Activated CD4-positive, alpha-beta T cell treated with anti-CD3 and anti-CD28 coated beads, Interleukin-10, Interleukin-2, amounts not matched to agents 100 ng/mL and 50 ng/mL, durations not matched to agents 16 hours and 8 hours (primary cell): ENCODE results near the gene C1QA.
"Not testable (repeated sequence)": the region's sequence is repeated elsewhere in the genome, so short reads cannot be mapped to it uniquely, and the experiment has no call there.

Experiments used
- DNase-seq: peaks from one replicate; pipeline ENCODE4 v3.0.0-alpha.2; 2020

Gene C1QA

DNA sequence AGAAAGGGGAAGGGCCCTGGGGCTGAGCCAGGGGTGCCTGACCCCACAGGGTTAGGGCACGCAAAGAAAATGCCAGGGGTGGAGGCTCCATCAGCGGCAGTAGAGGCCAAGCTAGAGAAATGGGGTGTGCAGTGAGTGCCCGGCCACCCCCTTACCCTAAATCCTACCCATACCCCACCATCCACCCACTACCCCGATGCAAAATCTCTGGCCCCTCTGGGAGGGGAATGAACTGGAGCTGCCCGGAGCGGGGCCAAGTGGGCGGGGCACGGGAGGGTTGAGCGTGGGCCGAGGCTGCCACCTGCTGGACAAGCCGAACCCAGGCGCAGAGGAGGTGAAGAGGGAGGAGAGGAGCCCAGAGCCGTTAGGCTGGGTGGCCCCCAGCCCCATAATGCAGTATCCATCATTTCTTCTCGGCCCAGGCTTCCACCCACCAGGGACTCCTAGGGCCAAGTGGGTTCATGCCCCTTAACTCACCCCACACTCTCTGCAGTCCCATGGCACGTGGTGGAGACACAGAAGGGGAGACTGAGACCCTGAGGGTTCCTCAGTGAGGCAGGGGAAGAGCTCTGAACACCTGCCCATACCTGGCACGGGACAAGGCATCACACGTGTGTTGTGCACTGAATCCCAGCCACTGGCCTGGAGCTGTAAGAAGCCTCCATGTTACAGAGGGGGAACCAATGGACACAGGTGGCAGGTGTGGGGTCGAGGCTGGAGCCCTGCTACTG is 5.6 kb downstream of the C1QA start:
- peak; percentile 71 for DNase-seq

DNA sequence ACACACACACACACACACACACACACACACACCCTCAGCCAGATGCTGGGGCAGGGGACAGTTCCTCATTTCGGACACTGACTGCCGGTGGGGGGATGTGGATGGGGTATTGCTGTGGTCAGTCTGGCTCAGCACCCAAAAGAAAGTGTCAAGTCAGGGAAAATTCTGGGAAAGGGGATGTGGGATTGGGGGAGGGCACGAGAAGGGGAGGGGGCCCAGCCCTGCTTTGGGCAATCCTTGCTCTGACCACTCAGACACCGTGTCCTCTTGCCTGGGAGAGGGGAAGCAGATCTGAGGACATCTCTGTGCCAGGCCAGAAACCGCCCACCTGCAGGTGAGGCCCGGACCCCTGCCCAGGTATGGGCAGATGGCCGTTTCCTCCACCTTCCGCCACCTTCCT is 7.0 kb downstream of the C1QA start, which contains the start of gene C1QC:
TSS of gene C1QC (plus strand) at position 253 of the 400 bp plus-strand sequence. CDS start 391 bp downstream, outside the sequence.
- no peak for DNase-seq

DNA sequence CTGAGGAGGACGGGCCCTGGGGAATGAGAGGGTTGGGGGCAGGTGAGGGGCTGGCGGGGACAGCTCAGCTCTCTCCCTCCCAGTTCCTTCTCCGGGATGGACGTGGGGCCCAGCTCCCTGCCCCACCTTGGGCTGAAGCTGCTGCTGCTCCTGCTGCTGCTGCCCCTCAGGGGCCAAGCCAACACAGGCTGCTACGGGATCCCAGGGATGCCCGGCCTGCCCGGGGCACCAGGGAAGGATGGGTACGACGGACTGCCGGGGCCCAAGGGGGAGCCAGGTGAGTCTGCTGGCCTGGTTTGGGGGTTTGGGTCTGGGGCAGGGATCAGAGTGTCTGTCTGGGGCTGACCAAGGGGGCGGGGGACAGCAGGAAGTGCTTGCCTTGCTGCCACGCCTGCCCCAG is 7.5 kb downstream of the C1QA start:
- DNase-seq = no peak

DNA sequence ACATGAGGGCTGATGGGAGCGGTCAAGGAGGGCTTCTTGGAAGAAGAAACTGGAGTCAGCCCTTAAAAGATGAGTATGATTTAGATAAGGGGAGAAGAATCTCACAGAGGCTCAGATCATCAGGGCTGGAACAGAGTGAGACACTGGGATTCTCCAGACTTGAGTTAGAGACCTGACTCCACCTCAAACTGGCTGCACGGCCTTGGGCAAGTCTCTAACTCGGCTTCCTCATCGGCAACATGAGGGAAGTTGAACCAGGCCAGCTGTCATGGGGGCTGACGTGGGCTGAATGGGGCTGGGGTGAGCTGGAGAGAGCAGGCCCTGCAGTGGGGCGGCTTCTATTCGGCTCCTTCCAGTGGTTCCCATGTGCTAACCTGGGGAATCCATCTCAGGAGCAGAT is 9.5 kb downstream of the C1QA start:
- DNase-seq = no peak

DNA sequence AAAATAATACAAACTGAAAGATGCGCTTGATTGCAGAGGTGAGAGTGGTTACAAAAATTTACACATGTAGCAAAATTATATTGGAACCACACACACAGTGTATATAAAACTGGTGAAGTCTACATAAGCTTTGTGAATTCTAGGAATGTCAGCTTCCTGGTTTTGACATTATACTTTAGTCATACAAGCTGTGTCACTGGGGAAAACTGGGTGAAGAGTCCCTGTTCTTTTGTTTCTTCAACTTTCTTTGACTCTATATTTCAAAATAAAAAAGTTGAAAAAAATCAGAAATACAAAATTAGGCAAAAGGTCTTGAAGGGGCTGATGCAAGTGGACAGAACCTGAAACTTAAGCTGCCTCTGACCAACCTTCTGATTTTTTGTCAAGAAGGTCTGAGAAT is 10.0 kb downstream of the C1QA start:
- no peak for DNase-seq

DNA sequence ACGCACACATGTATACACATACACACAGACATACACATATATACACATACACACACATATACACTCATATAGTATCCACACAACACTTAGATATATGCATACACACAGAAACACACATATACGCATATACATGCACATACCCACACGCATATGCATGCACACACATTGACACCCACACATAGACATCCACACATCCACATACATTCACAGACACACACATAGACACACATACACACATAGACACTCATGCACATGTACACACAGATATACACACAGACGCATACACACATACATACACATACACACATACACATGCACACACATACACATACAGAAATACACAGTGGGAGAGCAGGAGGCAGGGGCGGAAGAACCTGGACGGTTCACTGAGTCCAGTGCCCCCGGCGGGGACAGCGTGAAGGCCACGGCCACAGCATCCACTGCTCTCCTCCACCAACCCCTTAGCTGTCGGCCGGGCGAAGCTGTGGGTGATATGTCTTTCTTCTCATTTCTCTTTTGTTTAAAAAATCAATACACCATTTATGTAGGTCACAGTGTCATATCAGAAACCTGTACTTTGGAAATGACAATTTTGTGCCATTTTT is 13.8 kb downstream of the C1QA start:
- DNase-seq = no peak

DNA sequence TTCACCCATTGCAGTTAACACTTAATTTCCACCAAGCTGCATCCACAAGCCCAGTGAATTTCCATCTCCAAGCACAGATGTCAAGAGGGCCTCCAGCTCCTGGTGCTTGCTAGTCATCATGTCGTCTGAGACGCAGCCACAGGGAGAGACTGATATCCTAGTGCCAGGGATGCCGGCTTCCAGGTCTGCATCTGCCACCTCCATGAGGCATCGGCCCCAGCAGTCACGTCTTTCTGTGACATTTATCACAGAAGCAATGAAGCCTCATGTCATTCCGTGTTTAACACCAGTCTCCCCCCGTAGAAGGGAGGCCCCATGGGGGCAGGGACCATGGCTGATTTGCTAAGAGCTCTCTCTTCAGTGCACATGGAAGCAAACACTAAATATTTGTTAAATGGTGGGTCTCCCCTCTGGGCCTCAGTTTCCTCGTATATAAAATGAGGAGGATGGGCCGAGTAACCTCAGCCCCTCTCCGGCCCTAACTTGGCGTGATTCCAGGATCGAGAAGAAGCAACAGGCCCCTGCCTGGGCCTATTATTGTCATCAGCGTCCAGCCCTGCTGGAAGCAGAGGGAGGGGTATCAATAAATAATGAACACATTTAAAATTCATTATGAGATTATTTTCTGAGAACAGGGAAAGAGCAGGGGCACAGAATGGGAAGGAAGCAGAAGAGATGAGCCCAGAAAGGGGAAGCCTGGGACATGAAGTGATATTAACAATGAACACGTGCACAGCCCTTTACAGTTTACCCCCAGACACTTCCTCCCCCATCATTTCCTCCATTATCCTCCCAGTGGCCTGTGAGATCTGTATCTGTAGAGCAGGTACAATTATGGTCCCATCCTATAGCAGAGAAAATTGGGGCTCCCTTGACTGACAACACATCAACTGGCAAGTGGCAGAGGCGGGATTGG is 15.8 kb downstream of the C1QA start:
- no peak for DNase-seq

DNA sequence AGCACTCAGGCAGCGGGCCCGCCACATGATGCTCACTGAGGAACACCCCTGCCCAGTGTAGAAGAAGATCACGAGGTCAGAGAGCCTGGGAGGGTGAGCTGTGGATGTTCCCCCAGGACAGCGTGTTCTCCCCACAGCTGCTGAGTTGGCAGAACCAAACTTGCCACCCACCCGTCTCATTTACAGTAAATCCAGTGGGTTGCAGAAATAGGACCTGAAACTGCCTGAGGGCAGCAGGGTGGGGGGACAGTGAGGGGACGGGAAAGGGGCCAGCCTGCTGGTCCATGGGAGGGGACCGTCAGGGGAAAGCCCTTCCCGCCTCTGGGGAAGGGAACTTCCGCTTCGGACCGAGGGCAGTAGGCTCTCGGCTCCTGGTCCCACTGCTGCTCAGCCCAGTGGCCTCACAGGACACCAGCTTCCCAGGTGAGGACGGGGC is 16.5 kb downstream of the C1QA start, which contains the start of gene C1QB:
TSS of gene C1QB (plus strand) at position 356 of the 436 bp plus-strand sequence. CDS start 6,227 bp downstream, outside the sequence.
- DNase-seq = no peak

DNA sequence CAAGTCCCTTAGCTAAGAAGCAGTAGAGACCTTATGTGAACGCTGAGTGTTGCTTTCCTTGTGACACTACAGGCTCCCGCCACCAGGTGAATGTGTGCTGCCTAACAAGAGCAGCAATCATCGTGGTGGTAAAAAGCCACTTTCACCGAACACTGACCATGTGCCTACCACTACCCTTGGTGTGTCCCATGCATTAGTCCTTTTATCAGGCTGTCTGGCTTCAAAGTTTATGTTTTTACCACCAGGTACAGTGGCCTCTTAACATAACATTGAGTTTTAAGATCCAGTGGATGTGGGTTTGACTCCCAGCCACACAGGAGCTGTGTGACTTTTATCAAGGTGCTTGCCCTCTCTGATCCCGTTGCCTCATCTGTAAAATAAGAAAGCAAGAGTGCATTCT is 18.3 kb downstream of the C1QA start:
- DNase-seq = no peak

DNA sequence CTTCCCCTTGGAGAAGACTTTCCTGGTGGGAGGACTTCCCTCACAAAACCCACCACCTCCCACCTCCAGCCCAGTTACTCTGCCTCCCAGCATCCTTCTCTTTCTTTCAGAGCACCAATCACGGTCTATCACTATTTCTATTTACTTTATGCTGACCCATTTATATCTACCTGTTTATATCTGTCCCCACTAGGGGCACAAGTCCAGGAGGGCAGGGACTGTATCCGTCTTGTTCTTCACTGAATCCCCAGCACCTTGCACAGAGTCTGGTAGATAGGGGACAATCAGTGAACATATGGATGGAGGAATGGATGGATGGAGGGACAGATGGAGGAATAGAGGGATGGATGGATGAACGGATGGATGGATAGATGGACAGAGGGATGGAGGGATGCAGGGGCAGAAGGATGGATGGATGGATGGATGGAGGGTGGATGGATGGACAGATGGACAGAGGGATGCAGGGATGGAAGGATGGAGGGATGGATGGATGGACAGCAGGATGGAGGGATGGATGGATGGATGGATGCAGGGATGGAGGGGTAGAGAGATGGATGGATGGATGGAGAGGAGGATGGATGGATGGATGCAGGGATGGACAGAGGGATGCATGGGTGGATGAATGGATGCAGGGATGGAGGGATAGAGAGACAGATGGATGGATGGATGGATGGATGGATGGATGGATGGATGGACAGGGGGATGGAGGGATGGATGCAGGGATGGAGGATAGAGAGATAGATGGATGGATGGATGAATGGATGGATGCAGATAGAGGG is 22.1 kb downstream of the C1QA start:
- no peak for DNase-seq

DNA sequence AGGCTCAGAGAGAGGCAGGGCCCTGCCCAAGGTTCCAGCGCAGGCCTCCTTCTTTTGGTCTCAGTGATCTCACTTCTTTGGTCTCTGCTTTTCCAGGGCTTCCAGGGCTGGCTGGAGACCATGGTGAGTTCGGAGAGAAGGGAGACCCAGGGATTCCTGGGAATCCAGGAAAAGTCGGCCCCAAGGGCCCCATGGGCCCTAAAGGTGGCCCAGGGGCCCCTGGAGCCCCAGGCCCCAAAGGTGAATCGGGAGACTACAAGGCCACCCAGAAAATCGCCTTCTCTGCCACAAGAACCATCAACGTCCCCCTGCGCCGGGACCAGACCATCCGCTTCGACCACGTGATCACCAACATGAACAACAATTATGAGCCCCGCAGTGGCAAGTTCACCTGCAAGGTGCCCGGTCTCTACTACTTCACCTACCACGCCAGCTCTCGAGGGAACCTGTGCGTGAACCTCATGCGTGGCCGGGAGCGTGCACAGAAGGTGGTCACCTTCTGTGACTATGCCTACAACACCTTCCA is 24.4 kb downstream of the C1QA start:
- no peak for DNase-seq

DNA sequence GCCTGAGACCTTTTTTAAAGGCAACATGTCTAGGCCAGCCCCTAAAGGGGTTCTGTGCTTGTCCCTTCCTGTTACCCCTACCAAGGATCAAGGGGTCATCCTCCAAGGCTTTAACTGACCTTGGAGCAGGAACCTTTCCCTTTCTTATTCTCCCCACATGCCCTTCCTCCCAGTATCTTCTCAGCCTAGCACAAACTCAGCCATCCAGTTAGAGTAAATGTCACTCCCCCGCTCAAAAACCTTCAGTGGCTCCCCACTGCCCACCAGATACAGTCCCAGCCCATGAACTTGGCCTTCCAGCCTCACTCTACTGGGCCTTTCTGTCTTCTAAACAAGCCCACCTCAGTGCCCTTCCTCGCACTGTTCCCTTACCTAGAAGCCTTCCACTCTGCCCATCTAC is 25.5 kb downstream of the C1QA start:
- DNase-seq = no peak

DNA sequence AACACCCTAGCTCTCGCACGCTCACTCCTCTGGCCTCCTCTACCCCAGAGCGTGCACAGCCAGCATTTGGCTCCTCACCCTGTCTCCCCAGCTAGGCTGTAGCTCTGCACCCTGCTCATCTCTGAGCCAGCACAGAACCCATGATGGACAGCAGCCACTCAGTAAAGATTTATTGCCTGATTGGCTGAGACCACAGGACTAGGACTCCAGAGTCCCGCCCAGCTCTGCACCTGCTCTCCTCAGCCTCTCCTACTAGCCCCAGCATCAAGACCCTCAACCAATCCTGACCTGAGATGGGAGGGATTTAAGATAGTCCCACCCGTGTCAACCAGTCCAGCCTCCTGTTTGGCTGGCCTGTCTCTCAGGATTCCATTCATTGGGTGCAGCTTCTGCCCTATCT is 25.9 kb downstream of the C1QA start:
- DNase-seq = peak; percentile 10

DNA sequence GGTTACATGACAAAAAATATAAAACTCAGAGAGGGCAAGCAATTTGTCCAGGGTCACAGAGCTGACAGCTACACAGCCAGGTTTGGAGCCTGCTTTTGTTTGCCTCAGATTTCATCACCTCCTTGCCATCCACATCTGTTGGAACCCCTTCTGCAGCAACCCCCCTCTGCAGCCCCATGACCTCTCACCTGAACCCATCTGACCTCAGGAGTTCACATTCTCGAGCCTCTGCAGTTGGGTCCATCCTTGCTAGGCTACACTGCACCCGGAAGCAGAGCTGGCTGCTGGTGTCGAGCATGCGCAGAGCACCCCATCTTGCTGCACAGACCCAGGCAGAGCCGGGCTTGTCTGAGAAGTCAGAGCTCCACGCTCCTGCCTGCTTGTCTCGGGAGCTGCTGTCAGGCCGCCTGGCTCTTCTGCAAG is 26.6 kb downstream of the C1QA start:
- no peak for DNase-seq

DNA sequence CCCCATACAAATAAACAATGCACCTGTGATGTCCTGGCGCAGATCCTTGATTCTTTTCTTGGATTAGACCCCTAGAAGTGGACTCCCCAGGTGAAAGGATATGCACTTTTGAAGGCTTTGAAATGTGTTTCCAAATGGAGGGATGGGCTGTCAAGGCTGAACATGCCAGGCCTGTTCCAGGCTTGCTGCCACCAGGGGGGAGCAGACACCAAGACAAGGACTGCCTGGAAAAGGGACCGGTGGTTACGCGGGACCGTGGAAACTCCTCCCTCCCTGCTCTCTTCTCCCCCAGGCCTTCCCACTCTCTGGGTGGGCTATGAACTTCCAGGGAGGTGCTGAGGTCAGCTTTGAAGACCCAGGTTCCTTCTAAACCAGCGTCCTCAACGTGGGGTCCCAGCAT is 29.3 kb downstream of the C1QA start:
- DNase-seq = no peak

DNA sequence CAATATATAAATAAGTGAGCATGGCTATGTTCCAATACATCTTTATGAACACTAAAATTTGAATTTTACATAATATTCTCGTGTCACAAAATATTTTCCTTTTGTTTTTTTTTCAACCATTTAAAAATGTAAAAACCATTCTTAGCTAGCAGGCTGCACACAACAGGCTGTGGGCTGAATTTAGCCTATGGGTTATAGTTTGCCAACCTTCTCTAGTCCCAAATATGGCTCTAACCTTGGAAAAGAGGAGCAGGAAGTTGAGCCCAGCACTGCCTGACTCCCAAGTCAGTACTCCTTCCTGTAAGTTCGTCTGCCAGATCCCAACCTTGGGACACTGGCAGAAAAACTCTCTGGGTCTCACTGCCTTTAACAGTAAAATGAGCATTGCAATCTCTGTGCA is 30.0 kb downstream of the C1QA start:
- no peak for DNase-seq

DNA sequence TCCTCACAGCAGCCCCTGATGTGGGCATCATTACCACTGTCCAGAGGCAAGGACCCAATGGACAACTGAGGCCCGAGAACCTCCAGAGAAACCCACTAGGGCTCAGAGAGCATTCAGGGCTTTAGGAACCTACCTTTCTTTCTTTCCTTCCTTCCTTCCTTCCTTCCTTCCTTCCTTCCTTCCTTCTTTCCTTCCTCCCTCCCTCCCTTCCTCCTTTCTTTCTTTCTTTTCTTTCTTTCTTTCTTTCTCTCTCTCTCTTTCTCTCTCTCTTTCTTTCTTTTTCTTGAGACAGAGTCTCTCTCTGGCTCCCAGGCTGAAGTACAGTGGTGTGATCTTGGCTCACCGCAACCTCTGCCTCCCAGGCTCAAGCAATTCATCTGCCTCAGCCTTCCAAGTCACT is 32.4 kb downstream of the C1QA start:
- not testable (repeated sequence) for DNase-seq

DNA sequence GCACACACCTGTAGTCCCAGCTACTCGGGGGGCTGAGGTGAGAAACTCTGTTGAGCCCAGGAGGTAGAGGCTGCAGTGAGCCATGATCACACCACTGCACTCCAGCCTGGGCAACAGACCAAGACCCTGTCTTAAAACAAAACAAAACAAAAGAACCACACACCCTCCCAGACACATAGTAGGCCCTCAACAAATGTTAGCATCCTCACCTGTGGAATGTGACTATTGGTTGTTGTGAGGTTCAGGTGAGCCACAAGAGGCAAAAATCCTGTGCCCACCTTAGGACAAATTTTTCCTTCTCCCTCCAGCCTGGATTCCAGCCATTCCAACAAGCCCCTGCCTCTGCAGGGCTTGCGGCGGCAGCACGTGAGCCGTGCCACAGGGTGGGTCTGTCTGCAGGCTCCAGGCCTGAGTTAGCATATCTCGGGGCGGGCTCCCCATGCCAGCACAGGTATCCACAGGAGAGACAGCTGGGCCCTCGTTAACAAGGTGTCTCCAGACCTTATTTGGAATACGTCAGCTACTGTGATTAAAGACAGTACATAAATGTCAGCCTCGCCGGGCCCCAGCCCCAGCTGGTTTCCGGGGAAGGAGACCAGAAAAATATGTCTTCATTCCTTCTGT is 34.0 kb downstream of the C1QA start:
- DNase-seq = no peak

DNA sequence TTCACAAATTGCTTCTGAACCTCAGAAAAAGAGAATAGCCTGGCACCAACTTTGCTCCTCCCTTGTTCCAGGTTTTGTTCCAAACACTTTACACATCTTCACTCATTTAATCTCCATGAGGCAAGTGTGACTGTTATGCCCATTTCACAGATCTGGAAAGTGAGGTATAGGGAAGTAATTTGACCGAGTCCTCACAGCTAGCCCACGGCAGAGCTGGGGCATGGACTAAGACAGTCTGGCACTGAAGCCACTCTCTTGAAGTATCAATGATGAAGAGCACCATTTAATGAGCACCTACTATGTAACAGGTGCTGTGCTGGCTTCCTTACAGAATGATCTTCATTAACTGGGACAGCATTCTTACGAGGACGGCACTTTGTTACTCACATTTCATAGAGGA is 35.6 kb downstream of the C1QA start:
- no peak for DNase-seq

DNA sequence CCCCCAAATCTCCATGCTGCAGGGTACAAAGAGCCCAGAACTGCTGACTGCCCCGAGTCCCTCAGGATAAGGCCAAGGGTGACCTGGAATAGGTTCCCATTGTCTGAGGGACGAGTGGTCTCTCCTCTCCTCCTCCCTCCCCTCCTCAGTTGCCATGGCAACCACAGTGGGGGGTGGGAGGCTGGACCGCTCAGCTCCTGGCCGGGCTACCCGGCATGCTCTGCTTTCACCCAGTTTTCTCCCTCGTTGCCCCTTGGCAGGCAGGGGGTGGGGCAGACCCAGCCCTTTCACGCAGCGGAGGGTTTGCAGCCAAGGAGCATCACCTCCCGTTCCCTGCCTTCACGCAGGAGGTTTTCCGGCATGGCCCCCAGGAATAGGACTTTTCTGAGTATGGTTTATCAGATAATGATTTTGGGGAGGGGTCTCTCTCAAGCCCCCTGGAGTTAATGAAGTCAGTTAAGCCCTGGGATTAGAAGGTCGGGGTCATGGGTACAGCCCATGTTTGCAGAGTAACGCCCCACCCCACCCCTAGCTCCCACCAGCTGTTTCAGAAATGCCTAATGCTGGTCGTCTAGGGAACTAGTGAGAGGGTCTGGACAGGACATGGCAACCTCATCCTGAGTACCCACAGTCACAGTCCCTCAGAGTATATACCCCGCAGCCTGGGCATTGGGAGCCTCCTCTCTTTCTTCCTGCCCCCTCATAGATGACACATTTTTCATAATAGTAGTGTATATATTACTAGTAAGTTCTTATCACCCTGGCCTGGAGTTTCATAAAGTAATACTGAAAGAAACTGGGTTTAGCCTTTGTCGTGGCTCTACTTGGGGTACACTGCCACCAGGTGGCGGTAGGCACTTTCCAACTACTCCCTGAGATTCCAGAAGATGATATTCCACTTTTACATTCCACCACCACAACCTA is 37.3 kb downstream of the C1QA start:
- DNase-seq = peak; percentile 62

DNA sequence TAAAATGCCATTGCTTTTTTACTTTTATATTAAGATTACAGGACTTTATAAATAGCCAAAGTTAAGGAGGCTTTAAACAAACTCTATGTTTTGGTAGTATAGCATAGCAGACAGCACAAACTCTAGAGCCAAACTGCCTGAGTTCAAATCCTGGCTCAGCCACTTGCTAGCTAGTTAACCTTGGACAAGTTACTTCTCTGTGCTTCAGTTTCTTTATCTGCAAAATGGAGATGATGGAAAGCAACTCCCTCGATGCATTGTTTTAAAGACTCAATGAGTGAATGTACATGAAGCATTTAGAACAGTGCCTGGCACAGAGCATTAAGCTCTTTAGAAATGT is 38.0 kb downstream of the C1QA start:
- no peak for DNase-seq
